Stimulated activated memory B cell treated with anti-CD40 and anti-IgM and Interleukin-4, amounts not matched to agents 10 μg/mL and 1 μg/mL and 100 μg/mL, for 72 hours (primary cell): Measurements from ENCODE around the gene PDGFB.

Experiments used
- ATAC-seq: fragments of 150-1000 bp; cut with Tn5 transposase; 2 replicates; pipeline ENCODE4 v1.10.0; 2021
- H3K27ac Mint-ChIP-seq: one replicate; pipeline ENCODE4 v1.8.0; 2022; ENCODE audit warnings: mild to moderate bottlenecking, mixed read lengths
- H3K27me3 Mint-ChIP-seq: one replicate; pipeline ENCODE4 v1.8.0; 2022; ENCODE audit warnings: mixed read lengths
- H3K36me3 Mint-ChIP-seq: one replicate; pipeline ENCODE4 v1.8.0; 2022; ENCODE audit warnings: mixed read lengths
- H3K4me1 Mint-ChIP-seq: one replicate; pipeline ENCODE4 v1.8.0; 2022; ENCODE audit warnings: mixed read lengths
- H3K4me3 Mint-ChIP-seq: one replicate; pipeline ENCODE4 v1.8.0; 2022; ENCODE audit warnings: mild to moderate bottlenecking, moderate library complexity, mixed read lengths
- H3K9me3 Mint-ChIP-seq: one replicate; pipeline ENCODE4 v1.8.0; 2022; ENCODE audit warnings: mixed read lengths

PDGFB gene

GRCh38 chr22:39244496-39245129, at the start of gene PDGFB:
PDGFB (minus strand) TSS chr22:39244982; CDS start chr22:39243963, 1,019 bp downstream.
- Mint-ChIP-seq H3K4me3 (peak within 1 kb of the TSS; percentile 78), H3K27ac (no peak within 1 kb of the TSS), H3K4me1 (peaks cover 65% of the 10 kb centered on the region), H3K27me3 (peaks cover 93% of the 10 kb centered on the region), H3K9me3 (no peaks in the 10 kb centered on the region), H3K36me3 (no peaks in the 10 kb centered on the region)
- ATAC-seq = no peak

DNA sequence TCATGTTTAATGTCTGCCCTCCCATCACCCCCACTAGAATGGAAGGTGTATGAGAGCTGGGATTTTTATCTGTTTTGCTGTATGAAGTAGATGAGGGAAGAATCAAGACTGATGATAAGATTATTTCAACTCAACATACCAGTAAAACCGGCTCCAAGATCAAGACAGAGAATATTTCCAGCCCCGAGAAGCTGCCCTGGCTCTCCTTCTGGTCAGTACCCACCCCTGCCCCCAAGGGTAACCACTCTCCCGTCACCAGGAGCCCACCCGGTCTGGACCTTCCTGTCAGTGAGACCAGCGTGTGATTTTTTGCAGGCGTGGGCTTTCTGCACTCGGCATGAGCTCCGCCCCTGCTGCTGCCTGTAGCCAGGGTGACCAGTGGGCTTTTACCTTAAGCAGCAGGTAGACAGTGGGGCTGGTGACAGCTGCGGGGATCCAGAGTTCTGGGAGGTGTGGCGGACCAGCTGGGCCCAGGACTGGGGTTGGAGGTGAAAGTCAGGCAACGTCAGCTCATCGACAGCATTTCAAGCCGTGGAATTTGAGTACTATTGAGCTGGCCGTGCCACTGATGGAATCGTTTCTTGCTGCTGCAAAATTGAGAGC, 49.1 kb upstream of the PDGFB start:
- no peaks in the 10 kb centered on the region for H3K9me3 Mint-ChIP-seq
- no peak overlapping the region for H3K27ac Mint-ChIP-seq
- no peaks in the 10 kb centered on the region for H3K36me3 Mint-ChIP-seq
- H3K4me1 Mint-ChIP-seq = peaks cover 23% of the 10 kb centered on the region
- ATAC-seq = no peak
- no peak overlapping the region for H3K4me3 Mint-ChIP-seq
- peaks cover 8% of the 10 kb centered on the region for H3K27me3 Mint-ChIP-seq

DNA sequence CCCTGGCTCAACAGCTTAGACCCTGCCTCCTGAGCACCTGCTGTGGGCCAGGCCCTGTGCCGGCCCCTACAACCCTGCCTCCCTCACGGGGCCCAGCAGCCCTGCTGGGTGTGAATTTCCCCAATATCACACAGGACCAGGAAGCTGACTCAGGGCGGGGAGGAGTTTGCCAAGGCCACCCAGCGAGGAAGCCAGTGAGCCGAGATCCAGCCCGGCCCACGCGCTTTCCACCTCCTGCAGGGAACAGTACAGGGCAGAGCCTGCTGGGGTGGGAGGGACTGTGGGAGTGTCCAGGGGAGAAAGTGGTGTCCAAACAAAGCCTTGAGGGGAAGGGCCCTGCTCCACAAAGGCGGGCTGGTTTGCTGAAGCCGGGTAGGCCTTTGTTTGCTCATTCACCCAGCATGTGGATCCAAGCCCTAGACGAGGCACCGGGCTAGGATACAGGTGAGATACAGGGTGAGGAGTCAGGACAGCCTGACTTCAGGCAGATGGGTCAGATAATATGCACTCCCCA, 47.8 kb upstream of the PDGFB start:
- no peak for ATAC-seq
- H3K36me3 Mint-ChIP-seq = no peaks in the 10 kb centered on the region

GRCh38 chr22:39292031-39292462, 47.3 kb upstream of the PDGFB start:
- Mint-ChIP-seq H3K4me3 (no peak overlapping the region), H3K9me3 (no peaks in the 10 kb centered on the region), H3K4me1 (peaks cover 17% of the 10 kb centered on the region), H3K27me3 (peaks cover 8% of the 10 kb centered on the region), H3K36me3 (no peaks in the 10 kb centered on the region), H3K27ac (peak overlapping the region; percentile 57)
- ATAC-seq = no peak

More for the DNA sequence above, 47.8 kb upstream of the PDGFB start:
- no peak overlapping the region for H3K4me3 Mint-ChIP-seq
- H3K4me1 Mint-ChIP-seq = peaks cover 17% of the 10 kb centered on the region
- no peaks in the 10 kb centered on the region for H3K9me3 Mint-ChIP-seq
- H3K27me3 Mint-ChIP-seq = peaks cover 8% of the 10 kb centered on the region
- H3K27ac Mint-ChIP-seq = peak overlapping the region; percentile 57

DNA sequence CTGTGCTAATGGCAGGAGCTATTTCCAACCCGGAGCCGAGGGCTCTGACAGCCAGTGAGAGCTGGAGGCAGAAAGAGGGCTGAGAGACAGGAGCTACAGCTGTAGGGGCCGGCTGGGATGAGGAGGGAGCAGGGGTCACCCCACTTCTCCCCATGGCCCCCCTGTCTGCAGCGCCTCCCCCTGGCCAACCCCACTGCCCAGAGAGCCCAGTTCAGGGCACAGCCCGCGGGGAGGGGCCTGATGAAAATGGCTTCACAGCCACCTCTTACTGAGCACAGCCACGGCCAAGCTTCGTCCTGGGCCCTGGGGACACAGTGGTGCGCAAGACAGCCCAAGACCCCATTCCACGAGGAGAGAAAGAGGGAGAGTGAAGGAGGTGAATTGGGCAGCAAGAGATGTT, 46.7 kb upstream of the PDGFB start:
- no peak for ATAC-seq
- Mint-ChIP-seq H3K4me3 (no peak overlapping the region), H3K4me1 (peaks cover 21% of the 10 kb centered on the region), H3K36me3 (no peaks in the 10 kb centered on the region), H3K27me3 (peaks cover 8% of the 10 kb centered on the region), H3K9me3 (no peaks in the 10 kb centered on the region), H3K27ac (no peak overlapping the region)

DNA sequence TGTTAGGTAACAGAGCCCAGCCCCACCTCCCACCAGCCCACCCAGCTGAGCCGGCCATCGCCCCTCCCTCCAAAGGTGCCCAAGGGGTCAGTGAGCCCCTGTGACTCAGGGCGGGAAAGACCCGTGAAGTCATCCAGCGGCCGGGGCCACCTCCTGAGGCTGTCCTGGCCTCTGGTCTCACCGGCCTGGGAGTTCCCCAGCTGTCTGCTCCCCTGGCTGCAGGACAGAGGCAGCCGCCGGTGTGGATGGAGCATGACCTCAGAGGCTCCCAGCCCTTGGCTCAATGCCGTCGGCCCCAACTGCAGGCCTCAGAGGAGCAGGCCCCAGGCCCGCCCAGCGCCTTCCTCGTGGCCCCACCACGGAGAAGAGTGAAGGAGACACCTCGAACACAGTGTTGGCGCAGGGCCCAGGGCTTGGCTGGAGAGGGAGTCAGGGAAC, 46.0 kb upstream of the PDGFB start:
- peaks cover 8% of the 10 kb centered on the region for H3K27me3 Mint-ChIP-seq
- peaks cover 28% of the 10 kb centered on the region for H3K4me1 Mint-ChIP-seq
- ATAC-seq = no peak
- H3K36me3 Mint-ChIP-seq = peaks cover 3% of the 10 kb centered on the region
- peaks cover 2% of the 10 kb centered on the region for H3K9me3 Mint-ChIP-seq
- no peak overlapping the region for H3K4me3 Mint-ChIP-seq
- no peak overlapping the region for H3K27ac Mint-ChIP-seq

DNA sequence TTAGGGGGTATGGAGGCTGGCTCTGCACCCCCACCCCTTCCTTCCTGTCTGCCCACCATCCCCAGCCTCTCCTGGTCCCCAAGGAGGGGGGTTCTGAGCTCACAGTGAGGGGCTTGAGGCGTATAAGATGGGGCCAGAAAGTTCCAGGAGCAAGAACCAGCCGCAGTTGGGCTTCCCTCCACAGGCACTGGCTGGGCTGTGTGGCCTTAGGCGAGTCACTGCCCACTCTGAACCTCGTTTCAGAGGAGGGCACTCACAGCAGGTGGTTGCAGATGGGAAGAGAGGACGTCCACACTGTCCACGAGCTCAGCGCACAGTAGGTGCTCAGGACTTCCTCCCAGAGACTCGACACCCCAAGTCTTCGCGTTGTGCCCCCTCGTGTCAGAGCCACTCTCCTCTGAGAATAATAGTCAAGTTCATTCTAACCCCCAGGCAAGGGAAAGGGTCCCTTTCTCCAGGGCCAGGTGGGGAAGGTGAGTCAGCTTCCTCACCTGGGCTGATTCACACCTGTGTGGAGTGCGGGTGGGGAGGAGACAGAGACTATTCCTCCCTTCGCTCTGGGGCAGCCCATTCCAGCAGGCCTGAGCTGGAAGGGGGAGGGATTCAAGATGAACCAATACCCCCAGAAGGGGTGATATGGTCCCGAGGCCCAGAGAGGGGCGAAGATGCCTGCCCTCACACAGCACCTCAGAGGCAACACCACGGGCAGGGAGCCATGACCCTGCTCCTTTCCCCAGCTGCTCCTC, 45.4 kb upstream of the PDGFB start:
- Mint-ChIP-seq H3K4me3 (no peak overlapping the region), H3K27ac (no peak overlapping the region), H3K9me3 (peaks cover 2% of the 10 kb centered on the region), H3K4me1 (peaks cover 29% of the 10 kb centered on the region), H3K27me3 (peaks cover 8% of the 10 kb centered on the region), H3K36me3 (peaks cover 6% of the 10 kb centered on the region)
- ATAC-seq = no peak

DNA sequence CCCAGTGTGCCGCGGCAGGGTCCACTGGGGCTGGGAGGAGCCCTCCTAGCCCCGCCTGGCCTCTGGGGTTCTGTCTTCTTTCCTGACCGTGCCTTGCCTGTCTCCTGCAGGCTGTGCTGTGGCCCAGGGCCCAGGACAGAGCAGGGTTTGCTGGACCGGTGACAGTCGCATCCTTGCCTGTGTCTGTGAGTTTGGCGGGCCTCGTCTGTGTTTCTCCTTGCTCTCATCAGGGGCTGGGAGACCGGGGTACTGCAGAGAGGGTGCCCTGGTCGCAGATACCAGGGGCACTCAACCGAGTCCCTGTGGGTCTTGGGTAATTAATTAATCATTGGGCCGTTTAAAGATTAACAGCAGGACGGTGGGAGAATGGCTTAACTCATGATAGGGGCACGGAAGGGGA, 44.8 kb upstream of the PDGFB start:
- Mint-ChIP-seq H3K9me3 (peaks cover 2% of the 10 kb centered on the region), H3K4me3 (no peak overlapping the region), H3K4me1 (peaks cover 29% of the 10 kb centered on the region), H3K27ac (no peak overlapping the region), H3K27me3 (peaks cover 4% of the 10 kb centered on the region), H3K36me3 (peaks cover 6% of the 10 kb centered on the region)
- no peak for ATAC-seq

GRCh38 chr22:39288135-39288898, 43.5 kb upstream of the PDGFB start:
- Mint-ChIP-seq H3K9me3 (peaks cover 2% of the 10 kb centered on the region), H3K27ac (peak overlapping the region; percentile 84), H3K27me3 (no peaks in the 10 kb centered on the region), H3K4me3 (no peak overlapping the region), H3K36me3 (peaks cover 6% of the 10 kb centered on the region), H3K4me1 (peaks cover 29% of the 10 kb centered on the region)
- ATAC-seq = no peak

GRCh38 chr22:39287076-39287725, 42.4 kb upstream of the PDGFB start:
- peaks cover 2% of the 10 kb centered on the region for H3K9me3 Mint-ChIP-seq
- peaks cover 11% of the 10 kb centered on the region for H3K27me3 Mint-ChIP-seq
- ATAC-seq = peak; percentile 90
- H3K27ac Mint-ChIP-seq = peak overlapping the region; percentile 84
- H3K36me3 Mint-ChIP-seq = peaks cover 6% of the 10 kb centered on the region
- H3K4me1 Mint-ChIP-seq = peaks cover 33% of the 10 kb centered on the region
- peak overlapping the region; percentile 0 for H3K4me3 Mint-ChIP-seq

- peaks cover 13% of the 10 kb centered on the region for H3K27me3 Mint-ChIP-seq
- H3K4me3 Mint-ChIP-seq = no peak overlapping the region
- peaks cover 33% of the 10 kb centered on the region for H3K4me1 Mint-ChIP-seq
- peaks cover 2% of the 10 kb centered on the region for H3K9me3 Mint-ChIP-seq
- ATAC-seq = no peak
- no peak overlapping the region for H3K27ac Mint-ChIP-seq
- peaks cover 6% of the 10 kb centered on the region for H3K36me3 Mint-ChIP-seq
Observed at GRCh38 chr22:39284983-39285382, 40.2 kb upstream of the PDGFB start.

GRCh38 chr22:39284142-39284980, 39.6 kb upstream of the PDGFB start:
- ATAC-seq = no peak
- H3K4me3 Mint-ChIP-seq = no peak overlapping the region
- H3K36me3 Mint-ChIP-seq = peaks cover 6% of the 10 kb centered on the region
- H3K9me3 Mint-ChIP-seq = peaks cover 2% of the 10 kb centered on the region
- no peak overlapping the region for H3K27ac Mint-ChIP-seq
- peaks cover 33% of the 10 kb centered on the region for H3K4me1 Mint-ChIP-seq
- H3K27me3 Mint-ChIP-seq = peaks cover 16% of the 10 kb centered on the region

DNA sequence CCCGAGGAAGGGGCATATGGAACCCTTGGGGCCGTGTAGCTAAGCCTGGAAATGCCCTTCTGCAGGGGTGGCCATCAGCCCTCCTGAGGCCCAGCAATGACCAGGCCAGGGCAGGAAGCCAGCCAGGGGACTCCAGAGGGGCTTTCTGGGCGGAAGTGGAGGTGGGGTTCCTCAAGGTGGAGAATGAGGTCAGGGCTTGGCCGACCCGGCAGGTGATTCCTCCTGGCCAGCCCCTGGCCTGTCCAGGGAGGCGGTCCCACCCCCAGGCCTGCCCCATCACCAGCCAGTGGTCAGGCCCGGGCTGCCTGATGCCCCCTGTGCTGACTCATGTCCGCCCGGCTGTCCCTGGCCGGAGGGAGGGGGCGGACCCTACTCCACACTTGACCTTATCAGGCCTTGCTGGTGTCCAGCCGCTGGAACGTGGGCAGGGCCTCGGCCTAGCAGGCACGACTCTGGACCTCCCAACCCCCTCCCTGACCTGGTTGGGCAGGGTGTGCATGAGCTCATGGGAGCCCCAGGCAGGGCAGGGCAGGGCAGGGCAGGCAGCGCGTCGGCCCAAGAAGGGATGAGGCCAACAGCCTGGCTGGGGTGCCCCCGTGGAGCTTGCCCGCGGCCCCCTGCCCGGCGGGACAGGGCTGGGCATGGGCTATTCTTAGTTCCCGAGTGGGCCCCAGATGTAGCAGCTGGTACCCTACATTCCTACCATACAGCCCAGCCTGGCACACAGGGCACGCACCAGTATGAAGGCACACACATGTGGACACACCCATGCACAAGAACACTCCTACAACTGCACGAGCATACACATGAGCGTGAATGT, 38.8 kb upstream of the PDGFB start:
- peaks cover 33% of the 10 kb centered on the region for H3K4me1 Mint-ChIP-seq
- no peak overlapping the region for H3K4me3 Mint-ChIP-seq
- no peak for ATAC-seq
- peaks cover 2% of the 10 kb centered on the region for H3K9me3 Mint-ChIP-seq
- peaks cover 23% of the 10 kb centered on the region for H3K27me3 Mint-ChIP-seq
- H3K36me3 Mint-ChIP-seq = peaks cover 6% of the 10 kb centered on the region
- H3K27ac Mint-ChIP-seq = peak overlapping the region; percentile 55
